AG04450 (cell line): Measurements from ENCODE around the gene DDAH2. TPM values are rescaled to one million over a fixed set of nuclear protein-coding genes. Genes with fewer than 3 reads are reported as not detected.

ENCODE experiments used
- CTCF ChIA-PET: fragments of 300-600, 350-600 bp; formaldehyde crosslinking; extraction: SDS; loops from one replicate; lab custom pipeline; 2022; ENCODE audit warnings: antibody characterized with exemption, inconsistent platforms; lab: Charles Lee
- POLR2A ChIA-PET: fragments of 350-600 bp; formaldehyde crosslinking; extraction: SDS; loops from one replicate; lab custom pipeline; 2021; ENCODE audit warnings: antibody characterized with exemption, inconsistent platforms; lab: Yijun Ruan, JAX
- DNase-seq: peaks from one replicate; pipeline ENCODE4 v3.0.0-alpha.2; 2011; ENCODE audit warnings: low read depth, low spot score
- H3K27ac ChIP-seq: one replicate; pipeline ENCODE4 v1.5.1; 2012; ENCODE audit warnings: low read depth, low read length, control low read depth
- H3K27me3 ChIP-seq: one replicate; pipeline ENCODE4 v1.6.0; 2012; ENCODE audit warnings: low read length; ENCODE audit not compliant: control insufficient read depth, insufficient read depth
- H3K4me3 ChIP-seq: 2 replicates; pipeline ENCODE4 v1.5.1; 2011; ENCODE audit warnings: mild to moderate bottlenecking, low read depth, low read length, control low read depth
- H3K9me3 ChIP-seq: 2 replicates; pipeline ENCODE4 v1.5.1; 2012; ENCODE audit warnings: low read length; ENCODE audit not compliant: control insufficient read depth, insufficient read depth
- polyA plus RNA-seq: library from polyadenylated mRNA; depleted of rRNA; stranded (reverse); fragments of >200 nt; gene quantifications from 2 replicates; pipeline ENCODE4 v1.2.3, GENCODE V29; 2011
- TF ChIP-seq, protein P1 (sequence below): IDR thresholded peaks from 2 replicates; pipeline ENCODE4 v1.5.1; 2011; ENCODE audit warnings: low read depth, low read length, control low read depth, inconsistent platforms

The DDAH2 gene
- polyA plus RNA-seq, 1 experiment = 44.4 TPM

DNA sequence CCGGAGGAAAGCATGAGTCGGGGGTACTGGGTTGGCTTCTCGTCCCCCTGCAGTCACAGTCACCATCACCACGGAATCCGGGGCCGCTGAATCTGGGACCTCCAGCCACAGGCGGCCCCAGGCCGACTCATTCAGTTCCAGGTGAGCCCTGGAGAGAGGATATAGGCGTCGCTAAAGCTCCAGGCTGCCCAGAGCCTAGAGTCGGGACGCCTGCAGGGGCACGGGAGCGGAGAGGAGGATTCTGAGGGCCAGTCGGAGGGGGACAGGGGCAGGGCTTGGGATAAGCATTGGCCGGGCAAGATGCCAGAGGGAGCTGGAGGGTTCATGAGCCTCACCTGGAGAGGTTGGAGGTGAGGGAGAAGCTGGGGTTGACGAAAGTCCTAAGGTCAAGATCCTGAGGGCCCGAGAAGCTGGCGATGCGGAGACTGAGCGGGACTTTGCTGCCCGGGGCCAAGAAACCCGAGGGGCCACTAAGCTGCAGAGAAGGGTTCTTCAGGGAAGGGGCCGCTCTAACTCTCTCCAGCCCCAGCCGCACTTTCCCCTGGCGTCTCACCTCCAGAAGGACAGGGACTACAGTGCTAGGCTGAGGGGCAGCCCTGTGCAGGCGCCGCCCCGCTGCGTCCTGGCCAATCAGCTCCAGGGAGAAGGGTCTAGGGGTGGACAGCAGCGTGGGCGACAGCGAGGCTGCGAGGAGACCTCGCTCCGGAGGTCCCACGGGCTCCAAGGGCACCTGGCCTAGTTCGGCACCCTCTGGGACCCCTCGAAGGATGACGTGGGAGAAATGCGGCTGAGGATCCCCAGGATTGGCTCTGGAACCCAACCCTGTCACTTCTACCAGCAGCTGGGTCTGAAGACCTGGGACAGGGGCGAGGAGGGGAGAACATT, 37.1 kb upstream of the DDAH2 start:
- ChIA-PET CTCF (interaction anchor here (0.9 to 1.1 kb wide), 2 partner anchors 25 to 30 kb away, joined by 3 read pairs; no protein-coding TSS in a partner anchor), POLR2A (interaction anchor here (0.6 to 1.0 kb wide), 2 partner anchors 56 to 61 kb away, joined by 3 to 4 read pairs; partner anchors contain the start of gene HSPA1B)
- H3K4me3 ChIP-seq = peak overlapping the region; percentile 50
- no peaks in the 10 kb centered on the region; the same call in 1 of the 2 replicates for H3K9me3 ChIP-seq
- no peak for DNase-seq
- TF ChIP-seq, protein P1, sequence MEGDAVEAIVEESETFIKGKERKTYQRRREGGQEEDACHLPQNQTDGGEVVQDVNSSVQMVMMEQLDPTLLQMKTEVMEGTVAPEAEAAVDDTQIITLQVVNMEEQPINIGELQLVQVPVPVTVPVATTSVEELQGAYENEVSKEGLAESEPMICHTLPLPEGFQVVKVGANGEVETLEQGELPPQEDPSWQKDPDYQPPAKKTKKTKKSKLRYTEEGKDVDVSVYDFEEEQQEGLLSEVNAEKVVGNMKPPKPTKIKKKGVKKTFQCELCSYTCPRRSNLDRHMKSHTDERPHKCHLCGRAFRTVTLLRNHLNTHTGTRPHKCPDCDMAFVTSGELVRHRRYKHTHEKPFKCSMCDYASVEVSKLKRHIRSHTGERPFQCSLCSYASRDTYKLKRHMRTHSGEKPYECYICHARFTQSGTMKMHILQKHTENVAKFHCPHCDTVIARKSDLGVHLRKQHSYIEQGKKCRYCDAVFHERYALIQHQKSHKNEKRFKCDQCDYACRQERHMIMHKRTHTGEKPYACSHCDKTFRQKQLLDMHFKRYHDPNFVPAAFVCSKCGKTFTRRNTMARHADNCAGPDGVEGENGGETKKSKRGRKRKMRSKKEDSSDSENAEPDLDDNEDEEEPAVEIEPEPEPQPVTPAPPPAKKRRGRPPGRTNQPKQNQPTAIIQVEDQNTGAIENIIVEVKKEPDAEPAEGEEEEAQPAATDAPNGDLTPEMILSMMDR = no peak
- H3K27me3 ChIP-seq = no peaks in the 10 kb centered on the region
- H3K27ac ChIP-seq = no peak overlapping the region

DNA sequence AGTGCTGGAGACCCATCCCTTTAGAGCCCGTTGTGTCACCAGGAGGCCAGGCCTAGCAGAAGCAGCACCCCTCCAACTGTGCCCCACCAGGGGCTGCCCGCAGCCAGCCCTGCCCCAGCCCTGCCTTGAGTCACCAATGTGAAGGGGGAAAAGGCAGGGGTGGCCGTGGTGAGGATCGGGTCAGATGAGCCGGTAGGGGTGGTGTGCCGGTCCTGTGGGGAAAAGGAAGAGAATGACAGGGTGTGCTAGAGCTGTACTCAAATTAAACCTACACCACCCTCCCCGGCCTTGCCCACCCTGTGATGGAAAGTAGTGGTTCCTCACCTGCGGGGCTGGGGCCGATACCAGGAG, 36.4 kb upstream of the DDAH2 start:
- Histone ChIP-seq H3K9me3 (no peaks in the 10 kb centered on the region; the same call in 1 of the 2 replicates), H3K27me3 (no peaks in the 10 kb centered on the region), H3K4me3 (no peak overlapping the region), H3K27ac (no peak overlapping the region)
- TF ChIP-seq, protein P1 = no peak
- ChIA-PET CTCF (interaction anchor here (1.1 kb wide), 1 partner anchor 26 kb away, joined by 3 read pairs; no protein-coding TSS in a partner anchor), POLR2A (no interaction called here)
- DNase-seq = no peak

DNA sequence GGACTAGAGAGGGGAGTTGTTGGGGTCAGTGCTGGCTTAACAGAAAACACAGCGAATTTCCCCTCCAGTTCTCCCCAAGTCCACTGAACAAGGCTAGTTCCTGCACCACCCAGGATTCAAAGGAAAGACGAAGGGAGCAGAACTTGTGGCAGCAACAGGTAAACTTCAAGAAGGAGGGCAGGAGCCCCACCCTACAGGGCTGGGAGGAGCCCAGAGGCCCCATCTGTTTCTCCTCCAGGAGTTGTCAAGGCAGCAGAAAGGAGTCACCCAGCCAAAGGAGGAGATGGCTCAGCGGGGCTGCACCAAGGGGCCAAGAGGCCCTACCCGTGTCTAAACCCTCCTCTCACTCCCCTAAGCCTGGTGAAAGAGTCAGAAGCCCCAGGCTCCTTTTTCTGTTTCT, 35.1 kb upstream of the DDAH2 start:
- ChIA-PET POLR2A (no interaction called here), CTCF (no interaction called here)
- Histone ChIP-seq H3K27me3 (no peaks in the 10 kb centered on the region), H3K9me3 (no peaks in the 10 kb centered on the region; the same call in 1 of the 2 replicates), H3K4me3 (no peak overlapping the region), H3K27ac (no peak overlapping the region)
- TF ChIP-seq, protein P1 = no peak
- no peak for DNase-seq

DNA sequence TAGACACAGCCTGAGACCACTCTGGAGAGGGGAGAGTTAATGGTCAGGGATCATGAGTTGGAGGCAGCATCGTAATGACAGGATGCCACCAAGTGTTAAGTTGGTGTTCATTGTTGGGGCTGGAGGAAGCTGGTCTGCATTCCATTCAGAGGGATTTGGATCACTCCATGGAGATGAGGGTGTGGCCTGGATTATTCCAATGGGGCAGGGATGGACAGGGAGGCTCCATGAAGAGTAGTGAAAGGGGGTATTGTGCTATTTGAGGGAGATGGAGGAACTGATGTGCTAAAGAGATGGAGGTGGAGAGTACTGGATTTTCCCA, 34.5 kb upstream of the DDAH2 start:
- TF ChIP-seq, protein P1 = no peak
- H3K27ac ChIP-seq = no peak overlapping the region
- no peaks in the 10 kb centered on the region for H3K27me3 ChIP-seq
- no peak for DNase-seq
- no peaks in the 10 kb centered on the region; the same call in 1 of the 2 replicates for H3K9me3 ChIP-seq
- ChIA-PET POLR2A (no interaction called here), CTCF (no interaction called here)
- no peak overlapping the region for H3K4me3 ChIP-seq
